Ishikawa (cell line): Measurements from ENCODE around the gene ARFGAP3.

ENCODE experiments used
- FOXM1 ChIP-seq: IDR thresholded peaks from 2 replicates; pipeline ENCODE4 v1.6.1; 2012; ENCODE audit warnings: low read depth, borderline replicate concordance
- MAX ChIP-seq: IDR thresholded peaks from 2 replicates; pipeline ENCODE4 v1.6.1; 2012
- REST ChIP-seq: IDR thresholded peaks from 2 replicates; pipeline ENCODE4 v1.6.1; 2012; ENCODE audit warnings: low read depth, mild to moderate bottlenecking
- TAF1 ChIP-seq: IDR thresholded peaks from 2 replicates; pipeline ENCODE4 v1.6.1; 2012; ENCODE audit warnings: low read depth, mild to moderate bottlenecking
- ZBTB7A ChIP-seq: IDR thresholded peaks from 2 replicates; pipeline ENCODE4 v1.6.1; 2012; ENCODE audit warnings: low read depth

- TF ChIP-seq REST (no peak), MAX (no peak), TAF1 (no peak), FOXM1 (no peak), ZBTB7A (no peak)
Observed at GRCh38 chr22:42772647-42773046, 84.4 kb downstream of the ARFGAP3 start.
